GM12801 (cell line): ENCODE results near the gene VSIG4.

ENCODE experiments used
- CTCF ChIP-seq: IDR thresholded peaks from one replicate; pipeline ENCODE4 v1.5.1; 2011; ENCODE audit warnings: control low read depth; ENCODE audit not compliant: insufficient read length; ENCODE audit errors: extremely low read depth

The VSIG4 gene

GRCh38 chrX:66004928-66005829 lies 34.7 kb downstream of the VSIG4 start:
- no peak for TF ChIP-seq CTCF

GRCh38 chrX:66002824-66003680 lies 36.8 kb downstream of the VSIG4 start:
- TF ChIP-seq CTCF = no peak

- TF ChIP-seq CTCF = no peak
Observed at GRCh38 chrX:66001596-66001995, 38.3 kb downstream of the VSIG4 start.

GRCh38 chrX:66000628-66001272 lies 39.1 kb downstream of the VSIG4 start:
- TF ChIP-seq CTCF = no peak

- TF ChIP-seq CTCF = no peak
Observed at GRCh38 chrX:66000178-66000577, 39.7 kb downstream of the VSIG4 start.

- TF ChIP-seq CTCF = no peak
Observed at GRCh38 chrX:65999563-66000148, 40.2 kb downstream of the VSIG4 start.
